Astrocyte (in vitro differentiated cells and primary cell): ENCODE results near the gene DUOXA1. TPM values are rescaled to one million over a fixed set of nuclear protein-coding genes. Genes with fewer than 3 reads are reported as not detected.

Experiments used
- DNase-seq: peaks from one replicate; pipeline ENCODE4 v3.0.0-alpha.2; 2010; ENCODE audit warnings: low read depth
- FAIRE-seq: peaks from 2 replicates; lab custom pipeline; 2011; peaks lifted over from hg19 to GRCh38; lab: Jason Lieb, UNC
- H2AFZ ChIP-seq: 2 replicates; pipeline ENCODE4 v1.6.0; 2012; ENCODE audit warnings: low read depth, low read length, inconsistent platforms
- H3K27ac ChIP-seq: 2 replicates; pipeline ENCODE4 v1.5.1; 2011; ENCODE audit warnings: low read depth, low read length, inconsistent platforms
- H3K27me3 ChIP-seq: 2 replicates; pipeline ENCODE4 v1.6.0; 2011; ENCODE audit warnings: low read length, inconsistent platforms; ENCODE audit not compliant: insufficient read depth
- H3K36me3 ChIP-seq: 2 replicates; pipeline ENCODE4 v1.5.1; 2011; ENCODE audit warnings: low read length, inconsistent platforms; ENCODE audit not compliant: insufficient read depth
- H3K4me1 ChIP-seq: 2 replicates; pipeline ENCODE4 v1.5.1; 2011; ENCODE audit warnings: low read length, inconsistent platforms; ENCODE audit not compliant: insufficient read depth
- H3K4me2 ChIP-seq: 2 replicates; pipeline ENCODE4 v1.6.0; 2012; ENCODE audit warnings: low read length, inconsistent platforms
- H3K4me3 ChIP-seq: 2 replicates; pipeline ENCODE4 v1.5.1; 2011; ENCODE audit warnings: low read depth, mild to moderate bottlenecking, low read length, inconsistent platforms; ENCODE audit not compliant: insufficient read depth
- H3K79me2 ChIP-seq: 2 replicates; pipeline ENCODE4 v1.6.0; 2012; ENCODE audit warnings: mild to moderate bottlenecking, low read length, inconsistent platforms; ENCODE audit not compliant: insufficient read depth
- H3K9ac ChIP-seq: 2 replicates; pipeline ENCODE4 v1.6.0; 2012; ENCODE audit warnings: mild to moderate bottlenecking, low read length, inconsistent platforms
- H3K9me3 ChIP-seq: 2 replicates; pipeline ENCODE4 v1.5.1; 2012; ENCODE audit warnings: low read depth, mild to moderate bottlenecking, low read length, inconsistent platforms; ENCODE audit not compliant: insufficient read depth
- H4K20me1 ChIP-seq: 2 replicates; pipeline ENCODE4 v1.6.0; 2012; ENCODE audit warnings: low read length, inconsistent platforms; ENCODE audit not compliant: insufficient read depth
- H3K27ac Mint-ChIP-seq: one replicate; pipeline ENCODE4 v1.8.0; 2021; ENCODE audit warnings: mild to moderate bottlenecking, mixed read lengths; ENCODE audit not compliant: unreplicated experiment
- H3K27me3 Mint-ChIP-seq: one replicate; pipeline ENCODE4 v1.8.0; 2021; ENCODE audit warnings: low read depth, mixed read lengths; ENCODE audit not compliant: unreplicated experiment
- H3K36me3 Mint-ChIP-seq: one replicate; pipeline ENCODE4 v1.8.0; 2021; ENCODE audit warnings: low read depth, mixed read lengths; ENCODE audit not compliant: unreplicated experiment
- H3K4me1 Mint-ChIP-seq: one replicate; pipeline ENCODE4 v1.8.0; 2021; ENCODE audit warnings: low read depth, mixed read lengths; ENCODE audit not compliant: unreplicated experiment
- H3K4me3 Mint-ChIP-seq: one replicate; pipeline ENCODE4 v1.8.0; 2021; ENCODE audit warnings: mild to moderate bottlenecking, moderate library complexity, mixed read lengths; ENCODE audit not compliant: unreplicated experiment
- H3K9me3 Mint-ChIP-seq: one replicate; pipeline ENCODE4 v1.8.0; 2021; ENCODE audit warnings: mild to moderate bottlenecking, mixed read lengths; ENCODE audit not compliant: unreplicated experiment
- CTCF ChIP-seq: IDR thresholded peaks from 2 replicates; pipeline ENCODE4 v1.5.1; 2011; ENCODE audit warnings: low read depth, mild to moderate bottlenecking, inconsistent platforms, low read length, moderate library complexity; ENCODE audit not compliant: insufficient read depth
- EZH2 ChIP-seq: IDR thresholded peaks from 2 replicates; pipeline ENCODE4 v1.6.1; 2012; ENCODE audit warnings: mild to moderate bottlenecking, low read length, inconsistent platforms; ENCODE audit not compliant: insufficient read depth
- total RNA-seq: library from RNA; stranded (reverse); gene quantifications from 2 replicates; pipeline ENCODE4 v1.2.1, GENCODE V29; 2021

Gene DUOXA1
- total RNA-seq, 1 donor from 2014 or later: 0.66 TPM

- H3K36me3 Mint-ChIP-seq: peaks cover 7% of the 10 kb centered on the region
- H4K20me1 ChIP-seq: no peaks in the 10 kb centered on the region
Measured at GRCh38 chr15:45146405-45146804, 16.7 kb upstream of the DUOXA1 start.

GRCh38 chr15:45144775-45145174 is 15.1 kb upstream of the DUOXA1 start:
- Histone ChIP-seq H3K36me3 (no peaks in the 10 kb centered on the region), H3K4me2 (no peak overlapping the region), H3K27ac (no peak overlapping the region), H3K4me3 (no peak overlapping the region), H3K9me3 (no peaks in the 10 kb centered on the region), H3K9ac (no peak overlapping the region), H4K20me1 (no peaks in the 10 kb centered on the region), H3K27me3 (peaks cover 7% of the 10 kb centered on the region), H3K4me1 (no peaks in the 10 kb centered on the region), H2AFZ (no peak overlapping the region), H3K79me2 (no peaks in the 10 kb centered on the region)
- Mint-ChIP-seq H3K27me3 (peaks cover 28% of the 10 kb centered on the region), H3K9me3 (no peaks in the 10 kb centered on the region), H3K4me1 (no peaks in the 10 kb centered on the region), H3K27ac (no peak overlapping the region), H3K4me3 (no peak overlapping the region), H3K36me3 (peaks cover 2% of the 10 kb centered on the region)
- DNase-seq: no peak
- TF ChIP-seq EZH2 (no peak), CTCF (no peak)
- FAIRE-seq: no peak

More at GRCh38 chr15:45146405-45146804, 16.7 kb upstream of the DUOXA1 start:
- no peak overlapping the region for H3K27ac Mint-ChIP-seq
- H3K4me3 Mint-ChIP-seq: no peak overlapping the region
- no peak for TF ChIP-seq CTCF
- TF ChIP-seq EZH2: no peak
- Histone ChIP-seq H3K27me3 (peaks cover 7% of the 10 kb centered on the region), H3K4me2 (no peak overlapping the region), H3K4me3 (no peak overlapping the region), H3K27ac (no peak overlapping the region), H3K36me3 (no peaks in the 10 kb centered on the region), H3K79me2 (no peaks in the 10 kb centered on the region), H2AFZ (no peak overlapping the region), H3K9me3 (no peaks in the 10 kb centered on the region), H3K4me1 (no peaks in the 10 kb centered on the region), H3K9ac (no peak overlapping the region)
- FAIRE-seq (no peak), DNase-seq (no peak)
- peaks cover under 1% of the 10 kb centered on the region for H3K9me3 Mint-ChIP-seq
- no peaks in the 10 kb centered on the region for H3K4me1 Mint-ChIP-seq
- peaks cover 28% of the 10 kb centered on the region for H3K27me3 Mint-ChIP-seq

- DNase-seq (no peak), FAIRE-seq (no peak)
- Mint-ChIP-seq H3K27me3 (peaks cover 28% of the 10 kb centered on the region), H3K27ac (no peak overlapping the region), H3K36me3 (peaks cover 2% of the 10 kb centered on the region), H3K4me1 (no peaks in the 10 kb centered on the region), H3K9me3 (no peaks in the 10 kb centered on the region), H3K4me3 (no peak overlapping the region)
- H3K36me3 ChIP-seq: no peaks in the 10 kb centered on the region
- peaks cover 7% of the 10 kb centered on the region for H3K27me3 ChIP-seq
- TF ChIP-seq CTCF (no peak), EZH2 (no peak)
- no peak overlapping the region for H3K27ac ChIP-seq
- no peak overlapping the region for H3K4me2 ChIP-seq
- H3K9me3 ChIP-seq: no peaks in the 10 kb centered on the region
- no peak overlapping the region for H2AFZ ChIP-seq
- H3K79me2 ChIP-seq: no peaks in the 10 kb centered on the region
- no peaks in the 10 kb centered on the region for H3K4me1 ChIP-seq
- no peak overlapping the region for H3K4me3 ChIP-seq
- no peak overlapping the region for H3K9ac ChIP-seq
- no peaks in the 10 kb centered on the region for H4K20me1 ChIP-seq
Measured at GRCh38 chr15:45143946-45144345, 14.3 kb upstream of the DUOXA1 start.
